GM06990 (cell line): ENCODE measurements around the gene KRTAP1-4.
"Not testable (repeated sequence)": the region's sequence is repeated elsewhere in the genome, so short reads cannot be mapped to it uniquely, and the experiment has no call there.

ENCODE experiments used
- DNase-seq: peaks from one replicate; pipeline ENCODE4 v3.0.0-alpha.2; 2011; ENCODE audit not compliant: insufficient read length; ENCODE audit errors: extremely low read depth
- H3K27me3 ChIP-seq: replicated peaks from 2 replicates; pipeline ENCODE4 v1.6.0; 2011; ENCODE audit warnings: low read length; ENCODE audit not compliant: control insufficient read depth, insufficient read depth
- H3K36me3 ChIP-seq: 2 replicates; pipeline ENCODE4 v1.5.1; 2011; ENCODE audit warnings: low read length; ENCODE audit not compliant: control insufficient read depth, insufficient read depth
- H3K4me3 ChIP-seq: replicated peaks from 2 replicates; pipeline ENCODE4 v1.5.1; 2011; ENCODE audit warnings: low read depth, mild to moderate bottlenecking, control low read depth, low read length
- CTCF ChIP-seq: IDR thresholded peaks from 2 replicates; pipeline ENCODE4 v1.5.1; 2011; ENCODE audit warnings: low read length, control low read depth, mild to moderate bottlenecking, inconsistent platforms; ENCODE audit not compliant: insufficient read depth, poor library complexity, severe bottlenecking

The KRTAP1-4 gene

GRCh38 chr17:41067281-41067680 lies 37.3 kb upstream of the KRTAP1-4 start:
- no peaks in the 10 kb centered on the region for H3K36me3 ChIP-seq
- no peak overlapping the region for H3K4me3 ChIP-seq
- DNase-seq: no peak
- H3K27me3 ChIP-seq: no peaks in the 10 kb centered on the region
- TF ChIP-seq CTCF: no peak

GRCh38 chr17:41065829-41066624 lies 36.0 kb upstream of the KRTAP1-4 start, which contains the start of gene KRTAP2-4:
KRTAP2-4 (minus strand) TSS chr17:41065879; CDS start chr17:41065845, 34 bp downstream.
- no peaks in the 10 kb centered on the region for H3K36me3 ChIP-seq
- no peak for DNase-seq
- no peak for TF ChIP-seq CTCF
- H3K4me3 ChIP-seq: no peak within 1 kb of the TSS
- H3K27me3 ChIP-seq: no peaks in the 10 kb centered on the region; the same call in 1 of the 2 replicates

- H3K27me3 ChIP-seq, DNase-seq, H3K4me3 ChIP-seq, H3K36me3 ChIP-seq: not testable (repeated sequence)
These were observed 35.2 kb upstream of the KRTAP1-4 start for GRCh38 chr17:41065016-41065689.

GRCh38 chr17:41064301-41064700 lies 34.3 kb upstream of the KRTAP1-4 start:
- no peak for TF ChIP-seq CTCF

GRCh38 chr17:41063449-41063848 lies 33.5 kb upstream of the KRTAP1-4 start:
- Histone ChIP-seq H3K27me3 (no peaks in the 10 kb centered on the region; the same call in 1 of the 2 replicates), H3K36me3 (no peaks in the 10 kb centered on the region), H3K4me3 (no peak overlapping the region)
- TF ChIP-seq CTCF: no peak
- DNase-seq: no peak

More at GRCh38 chr17:41064301-41064700, 34.3 kb upstream of the KRTAP1-4 start:
- no peaks in the 10 kb centered on the region; the same call in 1 of the 2 replicates for H3K27me3 ChIP-seq
- DNase-seq: no peak
- no peaks in the 10 kb centered on the region for H3K36me3 ChIP-seq
- no peak overlapping the region for H3K4me3 ChIP-seq

- Histone ChIP-seq H3K4me3 (no peak overlapping the region), H3K27me3 (no peaks in the 10 kb centered on the region; the same call in 1 of the 2 replicates), H3K36me3 (no peaks in the 10 kb centered on the region)
- no peak for TF ChIP-seq CTCF
- DNase-seq: no peak
These were observed 32.0 kb upstream of the KRTAP1-4 start for GRCh38 chr17:41061964-41062363.
